ENCODE data around the gene SEC61B. TPM values are rescaled to one million over a fixed set of nuclear protein-coding genes. Genes with fewer than 3 reads are reported as not detected.
"Not testable (repeated sequence)": the region's sequence is repeated elsewhere in the genome, so short reads cannot be mapped to it uniquely, and the experiment has no call there.

SEC61B gene
- polyA plus RNA-seq, 10 donors = 71.4 to 130 (median 90.7) TPM

DNA sequence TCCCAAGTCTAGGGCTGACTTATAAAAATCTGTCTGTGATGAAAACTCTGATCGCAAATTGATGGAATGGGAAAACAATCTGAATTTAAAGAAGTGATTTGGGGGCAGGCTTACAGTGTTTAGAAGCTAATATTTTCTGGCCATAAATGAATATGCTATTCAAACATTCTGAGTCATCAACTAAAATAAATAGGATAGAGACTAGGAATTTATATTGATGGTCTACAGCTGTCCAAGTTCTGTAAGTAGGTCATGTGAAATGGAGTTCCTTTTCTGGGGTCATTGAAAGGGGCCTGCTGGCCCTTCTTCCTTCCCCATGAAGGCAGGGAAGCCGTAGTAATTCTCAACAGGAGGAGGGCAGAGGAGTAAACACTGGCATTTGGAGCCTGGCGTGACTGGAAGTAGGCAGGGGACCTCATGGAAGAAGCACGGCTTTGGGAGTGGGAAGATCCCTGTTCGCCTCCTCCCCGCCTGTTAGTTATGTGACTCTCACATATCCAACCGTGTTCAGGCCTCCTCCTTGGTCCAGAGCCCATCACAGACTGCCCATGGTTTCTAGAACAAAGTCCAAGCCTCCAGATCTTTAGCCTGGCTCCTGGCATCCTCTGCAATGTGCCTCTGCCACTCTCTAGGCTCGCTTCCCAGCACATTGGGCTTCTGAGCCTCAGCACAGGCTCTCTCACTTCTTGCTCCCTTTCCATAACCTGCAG lies 32.0 kb upstream of the SEC61B start:
- DNase-seq = no peak

DNA sequence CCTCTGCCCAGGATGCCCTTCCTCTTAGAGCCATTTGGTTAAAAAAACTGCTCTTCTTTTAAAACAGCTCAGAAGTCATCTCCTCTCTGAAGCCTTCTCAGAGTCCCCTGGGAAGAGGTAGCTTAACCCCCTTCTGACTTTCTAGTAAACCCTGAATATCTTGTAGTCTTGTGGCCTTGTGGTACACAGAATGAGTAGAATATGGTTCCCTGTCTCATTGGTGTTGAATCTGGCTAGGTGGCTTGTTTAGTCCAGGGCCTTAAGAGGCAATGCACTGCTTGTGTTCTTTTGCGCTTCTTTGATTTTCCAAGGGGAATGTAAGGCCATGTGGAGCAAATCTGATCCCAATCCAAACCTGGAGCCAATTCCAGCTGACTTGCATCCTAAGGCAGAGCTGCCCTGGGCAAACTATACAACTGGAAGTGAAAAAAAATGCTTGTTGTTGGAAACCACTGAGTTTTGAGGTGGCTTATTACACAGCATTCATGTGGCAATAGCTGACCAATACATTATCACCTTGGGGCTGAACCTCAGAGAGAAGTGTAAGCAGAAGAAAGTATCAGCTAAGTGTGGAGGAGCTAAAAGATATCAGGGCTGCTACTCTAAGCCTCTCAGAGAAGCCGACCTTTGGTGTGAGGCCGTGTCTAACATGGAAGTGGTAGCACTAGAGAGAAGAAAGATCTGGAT lies 31.3 kb upstream of the SEC61B start:
- DNase-seq = no peak

DNA sequence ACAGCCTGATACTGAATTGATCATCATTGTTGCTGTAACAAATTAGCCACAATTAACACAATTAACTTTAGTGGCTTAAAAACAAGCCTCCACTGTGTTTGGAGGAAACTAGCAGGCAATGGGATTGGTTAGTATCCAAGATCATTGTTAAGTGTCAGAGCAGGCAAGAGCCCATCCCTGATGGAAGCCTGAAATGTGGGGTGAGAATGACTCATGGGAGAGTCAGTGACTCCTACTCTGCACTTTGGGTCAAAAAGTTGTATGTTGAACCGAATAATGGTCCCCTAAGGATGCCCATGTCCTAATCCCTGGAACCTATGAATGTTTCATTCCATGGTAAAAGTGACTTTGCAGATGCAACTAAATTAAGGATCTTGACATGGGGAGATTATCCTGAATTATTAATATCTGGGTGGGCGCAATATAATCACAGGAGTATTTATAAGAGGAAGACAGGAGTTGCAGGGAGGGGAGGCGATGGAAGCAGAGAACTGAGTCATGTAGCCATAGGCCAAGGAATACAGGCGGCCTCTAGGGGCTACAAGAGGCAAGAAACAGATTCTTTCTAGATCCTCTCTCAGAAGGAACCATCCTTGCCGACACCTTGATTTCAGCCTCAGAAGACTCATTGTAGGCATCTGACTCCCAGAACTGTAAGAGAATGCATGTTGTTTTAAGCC lies 29.2 kb upstream of the SEC61B start:
- no peak for DNase-seq

DNA sequence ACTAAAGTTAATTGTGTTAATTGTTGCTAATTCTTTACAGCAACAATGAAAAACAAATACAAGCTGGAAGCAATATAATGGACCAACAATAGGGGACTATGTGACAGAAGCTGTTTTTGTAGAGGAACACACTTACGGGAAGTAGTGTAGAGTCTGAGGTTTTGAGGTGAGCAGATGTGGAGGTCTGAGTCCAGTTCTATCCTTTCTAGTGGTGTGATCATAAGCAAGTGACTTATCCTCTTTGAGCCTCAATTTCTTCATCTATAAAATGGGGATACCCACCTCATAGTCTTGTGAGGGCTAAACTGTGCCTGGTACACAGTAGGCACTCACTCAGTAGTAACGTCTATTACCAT lies 28.6 kb upstream of the SEC61B start:
- DNase-seq = no peak

DNA sequence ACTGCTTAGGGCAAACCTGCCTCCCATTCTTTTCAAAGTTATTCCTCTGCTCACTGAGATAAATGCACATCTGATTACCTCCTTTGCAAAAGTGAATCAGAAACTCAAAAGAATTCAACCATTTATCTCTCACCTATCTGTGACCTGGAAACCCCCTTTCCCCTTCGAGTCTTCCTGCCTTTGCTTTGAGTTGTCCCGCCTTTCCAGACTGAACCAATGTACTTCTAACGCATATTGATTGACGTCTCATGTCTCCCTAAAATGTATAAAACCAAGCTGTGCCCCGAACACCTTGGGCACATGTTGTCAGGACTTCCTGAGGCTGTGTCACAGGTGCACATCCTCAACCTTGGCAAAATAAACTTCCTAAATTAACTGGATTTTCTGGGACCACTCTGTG lies 25.6 kb upstream of the SEC61B start:
- not testable (repeated sequence) for DNase-seq

DNA sequence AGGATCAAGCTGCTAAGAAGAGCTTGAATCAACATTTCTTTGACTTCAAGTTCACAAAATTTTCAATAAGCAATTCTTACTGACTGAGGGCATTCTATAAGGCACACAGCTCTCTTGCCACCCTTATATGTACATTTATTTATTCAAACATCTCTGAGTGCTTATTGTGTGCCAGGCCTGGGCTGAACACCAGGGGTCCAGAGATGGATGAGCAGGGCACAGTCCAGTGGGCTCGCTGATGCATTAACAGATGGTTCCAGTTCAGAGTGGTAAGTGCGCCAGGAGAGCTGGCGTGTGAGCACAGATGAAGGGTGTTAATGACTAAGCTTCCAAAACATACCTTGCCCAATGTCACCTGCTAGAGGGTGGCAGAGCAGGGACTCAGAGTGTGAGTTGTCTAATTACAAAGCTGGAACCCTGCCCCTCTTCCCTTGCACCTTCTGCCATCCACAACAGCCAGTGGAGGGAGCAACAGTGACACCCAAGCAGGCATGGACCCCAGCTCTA lies 24.9 kb upstream of the SEC61B start:
- no peak for DNase-seq

DNA sequence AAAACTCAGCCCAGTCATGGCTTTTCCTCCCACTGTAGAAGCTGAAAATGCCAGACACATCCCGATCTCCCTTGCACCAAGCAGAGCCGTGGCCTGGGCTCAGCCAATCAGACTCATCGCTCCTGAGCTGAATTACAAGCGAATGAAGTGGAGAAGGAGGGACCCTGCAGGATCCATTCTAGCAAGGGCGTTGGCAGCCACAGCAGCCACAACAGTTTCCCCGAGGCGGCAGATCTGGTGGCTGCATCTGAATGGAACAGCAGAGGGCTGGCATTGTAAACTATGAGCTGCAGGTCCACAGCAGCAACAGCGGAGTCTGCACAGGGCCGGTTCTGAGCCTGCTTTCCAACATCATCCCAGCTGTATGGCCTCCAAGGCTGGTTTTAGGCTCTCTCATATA lies 24.1 kb upstream of the SEC61B start:
- DNase-seq = no peak

DNA sequence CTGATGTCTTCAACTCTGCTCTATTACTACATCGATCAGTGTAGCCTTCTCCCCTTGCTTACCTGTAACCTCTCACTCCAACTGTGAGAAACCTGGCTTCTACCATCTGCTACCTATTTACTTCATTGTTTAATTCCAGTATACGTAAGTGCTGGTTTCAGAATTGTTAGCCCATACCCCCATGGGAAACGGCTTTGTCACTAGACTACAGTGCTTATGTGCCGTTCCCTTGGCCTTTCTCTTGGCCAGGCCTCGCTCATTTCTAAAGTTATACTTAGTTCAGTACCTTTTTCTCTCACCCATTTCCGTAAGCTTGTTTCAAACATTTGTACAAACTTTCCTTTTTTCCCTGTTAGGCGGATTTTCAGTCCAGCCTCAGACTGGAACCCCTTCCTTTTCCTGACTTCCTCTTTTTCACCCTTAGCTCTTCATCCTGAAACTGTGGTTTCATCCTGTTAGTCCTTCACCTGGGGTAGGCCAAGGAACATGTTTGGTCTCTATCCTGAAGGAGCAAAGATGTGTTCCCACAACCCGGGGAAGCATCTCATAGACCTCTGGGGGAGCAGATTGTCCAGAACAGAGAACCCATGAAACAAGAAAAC lies 22.0 kb upstream of the SEC61B start:
- no peak for DNase-seq

DNA sequence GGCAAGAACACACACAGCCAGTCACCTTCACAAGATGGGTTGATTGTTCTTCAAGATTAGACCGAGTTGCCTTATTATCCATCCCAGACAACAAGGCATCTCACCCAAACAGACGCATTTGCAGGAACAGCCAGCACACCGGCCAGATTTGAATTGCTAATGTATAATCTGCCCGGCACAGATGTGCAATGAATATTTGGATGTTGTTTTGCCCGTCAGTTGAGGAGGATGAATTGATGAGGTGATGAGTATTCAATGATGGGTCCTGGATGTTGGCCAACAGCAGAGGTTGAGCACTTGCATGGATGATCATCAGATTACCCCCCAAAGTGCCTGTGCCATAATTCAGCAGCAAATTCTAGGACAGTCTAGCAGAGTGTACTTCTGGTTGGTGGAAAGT lies 20.5 kb upstream of the SEC61B start:
- no peak for DNase-seq

DNA sequence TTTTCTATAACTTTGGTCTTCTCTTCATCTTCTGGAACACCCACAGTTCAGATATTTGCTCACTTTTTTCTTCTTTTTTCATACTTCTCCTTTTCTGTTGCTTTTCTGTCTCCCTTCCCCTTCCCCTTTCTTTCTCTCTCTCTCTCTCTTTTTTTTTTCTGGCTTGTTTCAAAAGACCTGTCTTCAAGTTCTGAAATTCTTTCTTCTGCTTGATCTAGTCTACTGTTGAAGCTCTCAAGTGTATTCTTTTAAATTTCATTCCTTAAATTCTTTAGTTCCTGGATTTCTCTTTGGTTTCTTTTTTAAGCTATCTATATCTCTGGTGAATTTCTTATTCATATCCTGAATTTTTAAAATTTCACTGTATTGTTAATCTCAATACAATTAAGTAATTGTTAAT lies 11.5 kb upstream of the SEC61B start:
- DNase-seq = no peak

DNA sequence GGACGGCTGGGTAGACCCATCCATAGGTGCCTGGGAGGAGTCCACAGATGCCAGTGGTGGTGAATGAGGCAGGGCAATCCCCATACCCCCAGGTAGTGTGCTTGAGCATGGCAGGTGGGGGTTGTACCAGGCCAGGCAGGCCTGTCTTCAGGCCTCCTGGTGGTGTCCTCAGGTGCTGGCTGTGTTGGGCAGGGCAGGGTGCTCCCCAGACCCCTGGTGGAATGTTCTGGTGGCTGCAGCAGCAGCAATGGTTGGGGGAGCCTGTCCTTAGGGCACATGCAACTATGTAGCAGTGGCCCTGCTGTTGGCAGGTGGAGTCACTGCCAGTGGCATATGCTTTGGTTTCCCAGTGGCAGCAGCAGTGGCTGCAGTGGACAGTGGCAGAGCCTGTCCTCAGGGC lies 10.3 kb upstream of the SEC61B start:
- no peak for DNase-seq

DNA sequence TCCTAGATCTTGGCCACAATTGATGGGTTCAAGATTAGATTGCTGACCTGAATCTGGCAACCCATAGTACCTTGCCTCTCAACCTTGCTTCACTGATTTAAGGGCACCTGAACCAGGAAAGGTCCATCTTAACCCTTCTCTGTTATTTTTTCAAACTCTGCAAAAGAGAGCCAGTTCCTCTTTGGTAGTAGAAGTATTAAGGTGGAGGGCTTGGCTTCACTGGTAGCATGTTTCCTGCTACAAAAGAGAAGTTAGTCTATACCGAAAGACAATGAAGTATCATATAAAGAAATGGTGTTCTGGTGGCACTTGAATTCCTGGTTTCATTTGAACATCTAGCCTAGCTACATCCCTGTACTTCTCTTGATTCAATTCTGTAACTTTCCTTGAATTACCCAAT lies 8.9 kb upstream of the SEC61B start:
- no peak for DNase-seq

DNA sequence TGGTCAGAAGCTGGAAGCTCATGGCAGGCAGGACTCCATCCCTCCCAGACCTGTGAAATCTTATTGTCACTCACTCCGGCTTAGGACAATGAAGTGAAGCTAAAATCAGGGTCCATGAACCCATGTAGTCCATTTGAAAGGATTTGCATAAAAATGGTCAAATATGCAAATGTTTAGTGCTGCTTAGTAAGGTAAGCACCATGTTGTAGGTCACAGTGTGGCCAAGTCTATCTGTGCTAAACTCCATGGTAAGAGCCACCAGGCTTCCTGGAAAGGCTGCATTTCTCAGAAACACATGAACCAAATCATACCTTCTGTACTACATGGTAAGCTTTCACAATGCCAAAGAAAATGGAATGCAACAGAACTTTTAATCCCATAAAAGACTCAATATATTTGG lies 6.0 kb upstream of the SEC61B start:
- no peak for DNase-seq

DNA sequence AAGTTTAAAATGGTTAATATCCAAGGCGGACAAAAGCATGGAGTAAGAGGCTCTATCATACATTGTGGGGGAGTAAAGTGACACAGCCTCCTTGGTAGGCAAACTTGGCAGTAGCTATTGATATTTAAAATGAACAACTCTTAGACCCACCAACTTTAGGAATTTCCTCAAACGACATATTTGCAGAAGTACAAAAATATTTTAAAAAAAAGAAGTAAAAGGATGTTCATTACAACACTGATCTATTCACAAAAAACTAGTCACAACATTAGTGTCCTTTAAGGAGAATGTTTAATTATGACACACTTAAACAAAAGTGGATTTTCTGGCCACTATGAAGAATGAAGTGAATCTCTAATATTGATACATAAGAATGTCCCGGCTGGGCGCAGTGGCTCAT lies 2.1 kb upstream of the SEC61B start:
- DNase-seq = no peak

DNA sequence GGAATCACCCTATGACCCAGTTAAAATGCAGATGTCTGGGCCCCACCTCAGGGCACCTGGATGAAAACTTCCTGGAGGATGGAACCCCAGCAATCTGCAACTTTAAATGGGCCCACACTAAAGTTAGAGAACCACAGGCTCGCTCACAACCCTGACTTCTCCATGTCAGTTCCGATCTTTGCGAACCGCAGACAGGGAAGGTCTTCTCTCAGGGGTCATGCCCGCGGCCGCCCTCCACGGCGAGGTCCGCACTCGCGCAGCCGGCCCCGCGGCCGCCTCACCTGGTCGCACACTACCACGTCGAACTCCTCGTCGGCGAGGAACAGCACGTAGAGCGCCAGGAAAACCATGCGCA lies 839 bp upstream of the SEC61B start:
- DNase-seq = peak in 2 of 3 donors; percentile 3 to 5

DNA sequence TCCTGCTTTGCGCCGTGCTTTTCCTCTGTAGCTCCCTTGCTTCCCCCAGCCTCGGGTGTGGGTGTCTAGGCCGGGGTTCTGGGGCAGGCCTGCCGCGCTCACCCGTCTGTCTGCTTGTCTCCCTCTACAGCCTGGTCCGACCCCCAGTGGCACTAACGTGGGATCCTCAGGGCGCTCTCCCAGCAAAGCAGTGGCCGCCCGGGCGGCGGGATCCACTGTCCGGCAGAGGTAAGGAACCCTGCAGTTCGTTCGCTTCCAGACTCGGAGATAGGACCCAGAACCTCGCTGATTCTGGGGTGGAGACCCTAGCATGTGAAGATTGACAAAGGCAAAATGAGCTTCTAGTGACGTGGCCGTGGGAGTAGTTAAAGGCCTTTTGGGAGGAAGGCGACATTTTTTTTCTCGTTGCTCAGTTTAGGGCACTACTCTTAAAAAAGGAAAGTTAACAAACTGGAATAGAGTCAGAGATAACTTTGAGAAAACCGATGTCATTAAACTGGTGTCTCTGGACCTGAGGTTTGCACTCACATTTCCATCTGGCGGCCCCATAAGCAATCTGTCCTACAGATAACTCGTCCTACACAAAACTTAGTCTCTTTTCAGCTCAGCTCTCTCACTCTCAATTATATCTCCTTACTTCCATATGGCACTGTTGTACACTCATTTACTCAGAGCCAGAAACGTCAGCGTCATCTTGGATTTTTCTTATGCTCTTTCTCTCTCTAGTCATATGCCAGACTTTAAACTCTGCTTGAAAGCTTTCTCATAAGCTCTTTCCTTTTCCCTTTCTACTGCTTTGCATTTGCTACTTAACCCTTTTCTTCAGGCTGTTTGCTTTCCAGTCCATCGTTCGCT lies 561 bp downstream of the SEC61B start:
- DNase-seq = peak in 1 of 3 donors; percentile 13

DNA sequence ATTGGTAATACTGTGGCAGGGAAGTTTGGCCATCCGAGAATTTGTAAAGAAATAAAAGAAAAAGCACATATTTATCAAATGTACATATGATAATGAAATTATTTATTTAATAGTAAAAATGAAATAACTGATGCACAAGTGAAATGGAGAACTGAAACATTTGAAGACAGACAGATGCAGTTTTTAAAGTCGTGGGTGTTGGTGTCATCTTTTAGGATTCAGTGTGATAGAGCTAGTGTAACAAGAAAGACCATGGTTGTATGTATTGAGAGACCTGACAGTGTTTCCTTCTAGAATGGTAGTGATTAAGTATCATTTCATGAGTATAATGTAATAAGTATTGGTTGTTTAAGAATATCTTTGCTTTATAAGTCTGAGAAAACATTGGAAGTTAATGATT lies 2.4 kb downstream of the SEC61B start:
- no peak for DNase-seq

DNA sequence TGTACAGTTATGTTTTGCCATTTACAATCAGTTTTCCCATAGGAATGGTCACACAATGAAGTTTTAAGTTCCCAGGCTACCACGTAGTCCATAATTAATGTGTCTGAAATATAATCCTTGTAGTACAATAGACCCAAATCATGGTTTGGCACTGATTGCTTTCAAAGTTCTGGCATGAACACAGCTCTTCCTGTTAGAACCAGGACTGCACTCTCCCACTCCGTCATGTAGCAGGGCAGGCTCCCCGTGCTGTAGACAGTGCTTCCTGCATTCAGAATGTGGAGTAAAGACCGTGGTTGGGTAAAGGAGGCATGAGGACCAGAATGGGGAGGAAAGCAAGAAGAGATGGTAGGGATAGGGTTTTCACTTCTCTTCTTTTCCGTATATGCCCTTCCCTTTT lies 4.0 kb downstream of the SEC61B start:
- no peak for DNase-seq

DNA sequence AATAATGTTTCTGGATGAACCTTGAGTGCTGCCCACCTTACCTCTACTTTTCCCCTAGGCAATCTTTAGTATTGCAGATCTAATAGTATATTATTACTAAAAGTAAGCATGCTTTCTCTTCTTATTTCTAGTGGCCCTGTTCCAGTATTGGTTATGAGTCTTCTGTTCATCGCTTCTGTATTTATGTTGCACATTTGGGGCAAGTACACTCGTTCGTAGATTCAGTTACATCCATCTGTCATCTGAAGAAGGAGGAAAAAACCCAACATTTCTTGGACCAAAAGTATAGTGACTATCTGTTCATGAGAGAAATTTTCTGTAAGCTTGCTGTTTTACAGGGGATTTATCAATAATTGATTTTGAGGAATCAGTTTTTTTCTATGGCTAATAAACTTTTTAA lies 8.1 kb downstream of the SEC61B start:
- DNase-seq = no peak

DNA sequence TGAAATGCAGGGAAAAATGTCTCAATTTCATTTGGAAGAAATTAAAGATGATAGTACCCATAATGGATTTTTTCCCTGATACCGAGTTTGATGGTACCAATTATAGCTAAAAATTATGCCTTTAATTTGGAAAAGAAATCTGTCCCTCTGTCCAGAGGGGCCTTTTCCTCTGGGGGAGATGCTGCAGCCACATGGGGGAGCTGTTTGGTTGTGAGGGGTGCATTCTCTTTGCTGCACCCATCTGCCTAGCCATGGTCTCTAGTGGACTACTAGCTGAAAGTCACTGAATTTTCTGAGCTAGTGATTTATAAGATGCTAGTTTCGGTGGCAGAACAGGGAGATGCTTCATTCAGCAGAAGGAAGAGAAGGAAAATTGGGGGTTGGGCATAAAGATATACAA lies 9.6 kb downstream of the SEC61B start:
- no peak for DNase-seq

DNA sequence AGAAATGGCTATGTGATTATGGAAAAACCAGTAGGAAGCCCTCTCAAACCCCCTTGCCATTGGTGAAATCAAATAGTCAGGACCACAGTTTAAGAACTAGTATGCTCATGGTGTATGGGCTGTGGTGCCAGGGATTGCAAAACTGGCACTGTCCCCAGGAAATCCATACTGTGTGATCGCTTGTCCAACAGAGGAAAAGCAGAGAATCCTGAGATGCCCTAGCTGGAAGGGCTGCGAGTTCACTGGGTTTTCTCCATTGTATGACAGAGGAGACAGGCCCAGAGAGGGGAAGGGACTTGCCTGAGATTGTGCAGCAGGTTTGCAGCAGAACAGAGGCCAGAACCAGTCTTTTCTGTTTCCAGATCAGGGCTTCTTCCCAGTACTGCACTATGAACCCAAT lies 12.5 kb downstream of the SEC61B start:
- no peak for DNase-seq

DNA sequence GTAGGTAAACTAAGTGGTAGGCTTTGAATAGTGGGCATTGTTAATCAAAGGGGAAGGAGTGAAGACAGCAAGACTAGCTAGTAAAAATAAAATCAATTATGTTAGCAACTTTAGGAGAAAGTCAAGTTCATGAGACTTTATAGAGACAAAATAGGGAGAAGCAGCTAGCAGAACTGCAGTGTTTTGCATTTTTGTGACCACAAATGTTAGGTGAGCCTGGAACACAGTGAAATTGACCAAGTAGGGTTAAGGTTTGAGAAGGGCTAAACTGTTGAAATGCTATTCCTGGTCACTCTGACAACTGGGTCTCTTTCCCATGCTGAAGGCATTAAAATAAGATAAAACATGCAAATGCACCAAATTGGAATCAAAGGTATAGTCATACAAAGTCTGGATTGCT lies 13.0 kb downstream of the SEC61B start:
- DNase-seq = no peak
